GM04504 (cell line): ENCODE data around the gene GAK.
"Not testable (repeated sequence)": the region's sequence is repeated elsewhere in the genome, so short reads cannot be mapped to it uniquely, and the experiment has no call there.

ENCODE experiments used
- DNase-seq: peaks from one replicate; pipeline ENCODE4 v3.0.0-alpha.2; 2012; ENCODE audit warnings: low read depth

GAK gene

GRCh38 chr4:931960-932712 is at the start of gene GAK, which contains the start of gene TMEM175:
GAK (minus strand) TSS chr4:932316; CDS start chr4:932187, 129 bp downstream.
TMEM175 (plus strand) TSS chr4:932460; CDS start chr4:947740, 15,280 bp downstream.
- DNase-seq: peak; percentile 91

DNA sequence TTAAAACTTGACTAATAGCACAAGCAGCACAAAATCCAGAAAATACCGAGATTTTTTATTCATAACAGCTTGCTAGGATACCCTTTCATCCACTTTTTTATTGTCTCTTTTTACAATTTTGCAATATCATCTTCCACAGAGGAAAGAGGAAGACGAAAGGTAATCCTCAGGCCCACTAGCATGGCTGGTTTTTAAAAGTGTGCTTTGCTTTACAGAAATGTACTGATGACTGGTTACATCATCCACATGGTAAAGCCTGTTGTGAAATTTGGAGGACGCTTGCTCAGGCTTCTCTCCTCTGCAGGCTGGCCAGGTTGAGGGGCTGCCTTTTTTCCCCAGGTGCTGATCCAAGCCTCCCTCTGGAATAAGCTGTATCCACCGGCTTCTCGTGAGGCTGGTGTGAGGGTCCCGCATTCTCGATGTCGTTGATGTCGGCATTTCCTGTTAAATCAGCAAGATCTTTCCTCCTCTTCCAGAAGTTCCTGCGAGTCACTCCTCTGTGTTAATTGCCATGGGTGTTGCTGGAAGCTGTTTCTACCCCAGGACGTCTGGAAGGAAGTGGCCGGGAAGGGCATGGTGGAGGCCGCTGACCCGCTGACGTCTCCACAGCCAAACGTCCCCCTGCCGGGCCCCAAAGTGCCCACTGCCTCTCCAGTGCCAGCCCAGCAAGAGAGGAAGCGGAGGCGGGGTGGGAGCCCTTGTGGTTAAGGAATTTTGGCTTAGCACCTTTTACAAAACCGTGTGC is 47.0 kb upstream of the GAK start:
- no peak for DNase-seq

GRCh38 chr4:976016-976415 is 43.9 kb upstream of the GAK start:
- not testable (repeated sequence) for DNase-seq

DNA sequence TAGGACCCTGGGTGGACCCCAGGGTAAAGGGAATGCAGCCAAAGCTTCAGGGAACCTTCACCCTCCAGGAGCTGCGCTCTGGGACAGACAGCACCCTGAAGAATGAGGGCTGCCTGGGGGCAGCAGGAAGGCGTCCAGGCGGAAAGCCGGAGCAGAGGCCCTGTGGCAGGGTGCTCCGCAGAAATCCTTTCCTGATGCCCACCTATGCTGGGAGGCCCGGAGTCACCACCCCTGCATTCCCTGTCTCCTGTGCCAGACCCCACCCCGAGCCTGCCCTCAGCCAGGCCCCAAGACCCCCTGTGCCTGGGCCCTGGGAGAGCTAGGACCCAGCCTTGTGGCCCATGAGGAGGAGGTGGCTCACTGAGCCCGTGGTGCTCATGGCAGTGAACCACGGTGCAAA is 42.6 kb upstream of the GAK start:
- no peak for DNase-seq

DNA sequence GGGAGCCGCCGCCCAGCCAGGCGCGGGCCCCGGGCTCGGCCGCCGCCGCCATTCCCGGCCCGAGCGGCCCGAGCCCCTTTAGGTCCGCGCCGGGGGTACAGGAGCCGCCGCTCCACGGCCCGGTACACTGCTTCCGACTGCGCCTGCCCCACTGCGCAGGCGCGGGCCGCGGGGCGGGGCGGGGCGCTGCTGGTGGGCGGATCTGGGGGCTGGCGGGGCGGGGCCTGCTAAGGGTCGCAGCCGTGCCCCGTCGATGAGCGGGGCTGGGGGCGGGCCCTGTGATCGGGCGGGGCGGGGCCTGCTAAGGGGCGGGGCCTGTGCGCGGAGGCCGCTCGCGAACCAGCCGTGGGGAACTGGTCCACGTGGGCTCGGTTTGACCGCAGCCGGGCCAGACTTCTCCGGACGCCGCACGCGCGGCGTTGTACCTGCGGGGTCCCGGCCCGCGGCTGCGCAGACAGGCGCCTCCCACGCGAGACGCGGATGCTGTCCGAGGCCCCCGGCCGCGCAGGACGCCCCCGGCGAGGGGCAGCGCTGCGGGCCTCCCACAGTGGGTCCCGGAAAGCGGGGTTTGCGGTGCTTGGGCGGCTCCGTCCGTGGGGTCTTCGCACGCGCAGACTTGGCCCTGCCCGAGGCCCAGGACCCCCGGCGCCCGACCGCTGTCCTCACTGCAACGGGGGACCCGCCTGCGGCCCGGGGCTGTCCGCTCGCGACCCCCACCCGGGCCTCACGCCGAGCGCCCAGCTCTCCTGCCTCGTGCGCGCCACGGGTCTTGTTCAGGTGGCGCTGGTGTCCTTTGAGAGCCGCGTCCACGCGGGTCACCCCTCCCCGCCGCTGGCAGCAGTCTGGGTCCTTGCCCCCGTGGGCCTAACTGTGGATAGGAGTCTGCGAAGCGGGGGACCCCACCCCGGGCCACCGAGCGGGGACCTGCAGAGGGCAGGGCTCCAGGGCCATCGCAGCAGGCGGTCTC is 41.6 kb upstream of the GAK start, which contains the start of gene DGKQ:
Gene DGKQ, minus strand, starts transcription at position 139 of the 967 bp plus-strand sequence. Its CDS starts 87 bp downstream, at position 52.
- peak; percentile 66 for DNase-seq

DNA sequence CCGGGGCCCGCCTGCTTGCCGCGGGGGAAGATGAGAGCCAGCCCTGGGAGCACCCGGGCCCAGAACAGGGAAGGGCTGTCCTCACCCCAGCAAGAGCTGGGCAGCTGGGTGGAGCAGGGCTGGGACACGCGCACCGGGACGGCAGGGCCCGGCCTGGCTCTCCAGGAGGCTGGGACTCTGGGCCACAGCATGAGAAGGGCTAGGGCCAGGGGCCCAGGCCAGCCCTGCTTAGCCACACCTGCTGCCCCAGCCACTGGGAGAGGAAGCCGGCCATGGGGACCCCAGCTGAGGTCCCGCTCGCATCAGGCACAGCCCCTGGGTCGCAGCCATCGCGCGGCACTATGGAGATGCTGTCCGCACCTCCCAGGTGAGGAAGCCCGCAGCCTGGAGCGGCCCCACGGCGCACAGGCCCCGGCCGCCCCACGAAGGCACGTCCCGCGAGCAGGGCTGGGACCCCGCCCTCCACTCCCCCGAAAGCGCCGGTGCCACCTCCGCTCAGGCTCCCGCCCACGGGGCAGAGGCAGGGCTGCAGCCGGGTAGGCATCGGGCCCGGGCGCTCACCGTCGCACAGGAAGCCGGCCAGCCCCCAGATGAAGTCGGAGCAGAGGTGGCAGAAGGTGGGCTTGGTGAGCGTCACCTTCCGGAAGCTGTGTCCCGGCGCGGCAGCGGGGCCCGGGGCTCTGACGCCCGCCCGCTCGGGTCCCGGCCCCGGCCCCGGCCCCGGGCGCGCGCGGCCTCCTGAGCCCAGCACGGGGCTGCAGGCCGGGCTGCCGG is 40.7 kb upstream of the GAK start:
- no peak for DNase-seq

DNA sequence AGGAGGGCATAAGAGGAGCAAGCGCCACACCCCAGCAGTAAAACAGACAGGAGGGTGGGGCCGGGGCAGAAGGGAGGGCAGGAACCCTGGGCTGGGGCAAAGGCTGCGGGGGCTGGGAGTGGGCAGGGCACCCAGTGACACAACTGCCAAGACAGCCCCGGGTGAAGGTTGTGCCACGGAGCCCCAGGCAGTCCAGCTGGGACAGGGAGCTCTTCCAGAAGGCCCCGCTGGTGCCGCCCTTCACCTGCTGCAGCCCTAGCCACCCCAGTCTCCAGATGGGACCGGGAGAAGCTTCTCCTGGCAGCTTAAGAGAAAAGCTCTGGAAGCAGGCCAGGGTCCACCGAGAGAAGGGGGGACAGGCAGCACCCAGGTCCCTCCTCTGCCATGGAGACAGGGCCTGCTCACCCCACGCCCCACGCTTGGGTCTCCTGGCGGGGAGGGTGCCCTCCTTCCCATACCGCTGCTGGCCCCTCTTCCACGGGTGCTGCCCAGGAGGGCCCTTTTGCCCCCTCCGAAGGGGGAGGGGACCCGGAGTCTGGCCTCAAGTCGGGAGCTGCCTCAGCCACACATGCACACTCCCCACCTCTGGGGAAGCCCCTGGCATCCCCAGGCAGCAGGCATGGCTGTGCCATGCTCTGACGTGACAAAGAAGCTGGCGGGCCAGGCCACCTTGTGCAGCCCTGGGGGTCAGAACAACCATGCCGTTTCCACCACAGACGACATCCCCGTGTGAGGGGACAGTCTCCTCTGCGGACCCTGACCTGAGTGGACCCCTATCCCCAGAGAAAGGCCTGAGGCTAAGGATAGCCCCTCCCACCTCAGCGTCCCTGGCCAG is 39.8 kb upstream of the GAK start:
- DNase-seq: no peak

DNA sequence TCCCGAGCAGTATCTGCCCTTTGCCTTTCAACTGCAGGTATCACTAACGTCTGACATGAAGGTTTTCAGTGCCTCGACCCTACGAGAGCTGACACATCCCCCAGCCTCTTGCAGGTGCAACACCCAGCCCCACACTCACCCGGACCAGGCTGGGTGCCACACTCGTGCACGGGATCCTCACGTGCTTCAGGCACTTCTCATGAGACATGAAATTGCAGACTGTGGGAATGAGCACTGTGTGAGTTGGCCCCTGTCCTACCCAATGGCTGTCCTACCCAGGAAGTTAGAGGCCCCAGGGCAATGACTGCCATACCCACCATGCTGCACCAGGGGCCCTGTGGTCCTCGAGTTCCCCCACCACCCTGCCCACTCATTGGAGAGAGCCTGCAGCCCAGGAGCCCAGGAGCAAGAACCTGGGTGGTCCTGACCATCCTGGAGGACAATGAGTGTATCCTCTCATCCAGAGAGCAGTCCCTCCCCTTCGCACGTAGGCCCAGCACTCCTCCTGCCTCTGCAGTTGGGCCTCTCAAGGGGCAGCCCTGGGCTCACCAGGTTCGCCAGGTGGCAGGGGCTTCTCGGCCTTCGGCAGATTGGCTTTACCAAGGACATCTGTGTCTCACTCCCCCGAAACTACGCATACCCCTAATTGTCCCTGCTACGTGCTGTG is 38.9 kb upstream of the GAK start:
- DNase-seq: no peak

DNA sequence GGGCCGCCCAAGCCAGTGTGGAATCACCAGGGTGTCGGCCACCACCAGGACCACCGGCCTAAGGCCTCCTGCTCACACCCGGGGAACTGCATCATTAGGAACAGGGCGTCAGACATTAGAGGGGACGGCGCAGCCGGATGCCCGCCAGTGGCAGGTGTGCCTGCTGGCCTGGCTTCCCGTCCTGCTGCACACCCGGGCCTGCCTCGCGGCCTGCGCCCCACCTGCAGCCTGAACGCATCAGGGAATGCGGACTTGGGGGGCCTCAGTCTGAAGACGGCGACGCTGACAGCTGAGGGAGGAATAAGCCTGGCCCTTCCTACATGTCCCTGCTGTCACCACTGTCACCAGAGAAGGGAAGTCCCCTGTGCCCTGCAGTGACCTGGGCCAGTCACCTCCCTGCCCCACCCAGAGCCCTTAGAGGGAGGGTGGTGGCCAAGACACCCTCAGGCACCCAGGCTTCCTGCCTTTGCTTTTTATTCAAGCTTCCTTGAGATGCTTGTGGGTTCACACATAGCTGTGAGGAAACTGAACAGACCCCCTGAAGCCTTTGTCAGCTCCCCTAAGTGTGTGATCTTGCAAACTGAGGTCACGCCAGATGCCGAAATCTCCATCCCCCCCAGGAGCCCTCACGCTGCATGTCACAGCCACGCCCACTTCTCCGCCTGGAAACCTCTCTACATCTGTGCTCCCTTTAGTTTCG is 38.1 kb upstream of the GAK start:
- no peak for DNase-seq

DNA sequence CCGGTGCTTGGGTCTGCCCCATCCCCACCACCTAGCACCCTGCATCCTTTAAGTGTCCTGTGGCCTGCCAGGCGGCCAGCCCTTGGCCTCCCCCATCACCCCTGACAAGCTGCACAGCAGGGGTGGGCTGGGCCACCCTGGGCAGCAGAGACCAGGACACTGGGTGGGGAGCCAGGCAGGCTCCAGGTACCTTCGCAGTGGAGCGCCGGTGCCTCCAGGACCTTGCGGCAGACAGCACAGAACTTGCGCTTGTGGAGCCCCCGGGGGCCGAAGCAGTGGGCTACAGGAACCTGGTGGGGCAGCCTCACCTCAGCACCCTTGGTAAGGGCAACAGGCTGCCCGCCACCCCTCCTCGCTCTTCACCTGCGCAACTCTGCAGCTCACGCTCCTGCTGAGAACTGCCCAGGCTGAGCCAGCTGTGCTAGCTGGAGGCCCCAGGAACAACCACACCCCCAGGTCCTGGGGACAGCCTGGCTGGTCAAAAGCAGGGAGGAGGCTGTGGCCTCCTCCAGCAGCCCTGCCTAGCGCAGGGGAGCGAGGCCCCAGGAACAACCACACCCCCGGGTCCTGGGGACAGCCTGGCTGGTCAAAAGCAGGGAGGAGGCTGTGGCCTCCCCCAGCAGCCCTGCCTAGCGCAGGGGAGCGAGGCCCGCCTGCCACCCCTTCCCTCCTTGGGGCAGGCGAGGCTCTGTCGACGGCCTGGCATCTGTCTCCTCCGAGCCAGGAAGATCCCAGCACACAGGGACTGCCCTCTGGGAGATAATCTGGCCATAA is 36.7 kb upstream of the GAK start:
- no peak for DNase-seq

DNA sequence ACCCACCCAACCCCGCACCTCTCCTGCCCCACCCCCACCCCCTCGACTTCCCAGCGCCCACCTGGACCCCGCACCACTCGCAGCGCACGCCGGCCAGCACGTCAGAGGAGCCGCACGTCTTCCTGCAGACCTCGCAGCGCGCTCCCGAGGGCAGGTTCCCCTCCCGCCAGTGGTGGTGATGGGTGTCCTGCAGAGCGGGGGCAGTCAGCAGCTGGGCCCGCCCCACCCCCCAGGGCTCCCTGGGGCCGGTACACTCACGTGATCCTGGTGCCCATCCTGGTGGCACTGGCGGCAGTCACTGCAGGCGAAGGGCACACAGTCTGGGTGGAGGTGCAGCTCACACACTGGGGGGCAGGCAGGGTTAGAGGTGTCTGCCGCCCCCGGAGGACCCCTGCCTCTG is 36.1 kb upstream of the GAK start:
- DNase-seq: no peak

- no peak for DNase-seq
These were observed 35.3 kb upstream of the GAK start for GRCh38 chr4:967113-968104.

- no peak for DNase-seq
These were observed 34.4 kb upstream of the GAK start for GRCh38 chr4:966266-967112.

DNA sequence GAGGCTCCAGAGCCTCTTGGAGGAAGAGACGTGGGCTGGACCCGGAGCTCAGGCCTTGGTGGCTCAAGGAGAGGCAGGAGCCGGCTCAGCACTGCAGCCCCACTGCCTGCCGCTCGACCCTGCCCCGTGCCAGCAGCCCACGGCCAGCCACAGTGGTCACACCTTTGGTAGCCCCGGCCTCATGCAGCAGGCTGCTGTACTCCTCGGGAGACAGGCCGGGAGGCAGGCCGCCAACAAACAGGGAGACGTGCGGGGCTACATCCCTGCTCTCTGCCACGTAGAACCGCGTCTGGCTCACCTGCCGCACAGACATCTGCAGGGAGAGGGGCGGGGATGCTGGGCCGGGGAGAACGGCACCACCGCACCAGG is 33.6 kb upstream of the GAK start:
- DNase-seq: no peak

- DNase-seq: no peak
These were observed 33.1 kb upstream of the GAK start for GRCh38 chr4:965048-965765.
